ENCODE measurements around the gene CNFN. TPM values are rescaled to one million over a fixed set of nuclear protein-coding genes. Genes with fewer than 3 reads are reported as not detected.

CNFN gene
- total RNA-seq, 1 donor from 2014 or later, result 3.6 TPM

- DNase-seq (ENCODE audit: low read depth, low spot score), result no peak
- H3K27me3 Mint-ChIP-seq (ENCODE audit: low read depth), result peaks cover 3% of the 10 kb centered on the region
- H3K4me1 Mint-ChIP-seq, result peaks cover 33% of the 10 kb centered on the region
- TF ChIP-seq CTCF (conservative IDR thresholded peaks at IDR 0.05), result no peak
- H3K36me3 Mint-ChIP-seq (ENCODE audit: low read depth), result peaks cover 4% of the 10 kb centered on the region
- no peaks in the 10 kb centered on the region for H3K9me3 Mint-ChIP-seq
- peak overlapping the region; percentile 61 for H3K4me3 Mint-ChIP-seq
- no peak overlapping the region for H3K27ac Mint-ChIP-seq (ENCODE audit: unreplicated experiment)
Observed at GRCh38 chr19:42403586-42403985, 13.5 kb upstream of the CNFN start.

DNA sequence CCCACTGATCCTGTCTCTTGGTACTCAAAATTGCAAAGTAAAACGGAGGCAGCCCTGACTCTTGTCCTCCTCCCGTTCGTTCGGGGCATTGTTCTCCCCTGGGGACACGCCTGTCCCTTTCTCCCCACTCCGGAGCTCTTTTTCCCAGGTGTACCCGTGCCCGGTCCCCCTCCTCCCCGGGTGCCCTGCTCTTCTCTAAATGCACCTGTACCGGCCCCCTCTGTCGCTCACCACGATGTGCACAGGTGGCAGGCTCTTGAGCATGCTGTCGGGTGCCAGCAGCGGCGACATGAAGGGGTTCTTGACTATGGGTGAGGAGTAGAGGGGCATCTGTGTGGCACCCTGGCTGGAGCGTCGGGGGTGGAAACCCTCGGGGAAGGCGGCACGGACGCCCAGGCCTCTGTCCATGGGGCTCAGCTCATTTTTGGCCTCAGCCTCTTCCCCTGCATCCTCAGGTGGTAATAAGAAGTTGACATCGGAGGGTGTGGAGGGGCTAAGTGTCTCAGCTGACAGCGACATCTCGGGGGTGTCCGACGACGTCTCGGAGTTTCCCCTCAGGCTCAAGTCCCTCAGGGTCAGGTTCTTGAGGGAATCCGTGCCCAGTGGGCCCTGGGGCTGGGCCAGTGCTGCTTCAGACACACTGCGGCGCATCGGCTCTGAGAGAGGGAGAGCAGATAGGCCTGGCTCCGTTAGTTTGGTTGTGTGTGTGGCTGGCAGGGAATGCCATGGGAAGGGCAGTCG is 12.4 kb upstream of the CNFN start:
- peaks cover 33% of the 10 kb centered on the region for H3K4me1 Mint-ChIP-seq
- TF ChIP-seq CTCF (conservative IDR thresholded peaks at IDR 0.05), result no peak
- peaks cover 3% of the 10 kb centered on the region for H3K27me3 Mint-ChIP-seq (ENCODE audit: low read depth)
- peak overlapping the region; percentile 92 for H3K4me3 Mint-ChIP-seq
- no peaks in the 10 kb centered on the region for H3K9me3 Mint-ChIP-seq
- no peaks in the 10 kb centered on the region for H3K36me3 Mint-ChIP-seq (ENCODE audit: low read depth)
- no peak for DNase-seq (ENCODE audit: low read depth, low spot score)
- peak overlapping the region; percentile 67 for H3K27ac Mint-ChIP-seq (ENCODE audit: unreplicated experiment)

DNA sequence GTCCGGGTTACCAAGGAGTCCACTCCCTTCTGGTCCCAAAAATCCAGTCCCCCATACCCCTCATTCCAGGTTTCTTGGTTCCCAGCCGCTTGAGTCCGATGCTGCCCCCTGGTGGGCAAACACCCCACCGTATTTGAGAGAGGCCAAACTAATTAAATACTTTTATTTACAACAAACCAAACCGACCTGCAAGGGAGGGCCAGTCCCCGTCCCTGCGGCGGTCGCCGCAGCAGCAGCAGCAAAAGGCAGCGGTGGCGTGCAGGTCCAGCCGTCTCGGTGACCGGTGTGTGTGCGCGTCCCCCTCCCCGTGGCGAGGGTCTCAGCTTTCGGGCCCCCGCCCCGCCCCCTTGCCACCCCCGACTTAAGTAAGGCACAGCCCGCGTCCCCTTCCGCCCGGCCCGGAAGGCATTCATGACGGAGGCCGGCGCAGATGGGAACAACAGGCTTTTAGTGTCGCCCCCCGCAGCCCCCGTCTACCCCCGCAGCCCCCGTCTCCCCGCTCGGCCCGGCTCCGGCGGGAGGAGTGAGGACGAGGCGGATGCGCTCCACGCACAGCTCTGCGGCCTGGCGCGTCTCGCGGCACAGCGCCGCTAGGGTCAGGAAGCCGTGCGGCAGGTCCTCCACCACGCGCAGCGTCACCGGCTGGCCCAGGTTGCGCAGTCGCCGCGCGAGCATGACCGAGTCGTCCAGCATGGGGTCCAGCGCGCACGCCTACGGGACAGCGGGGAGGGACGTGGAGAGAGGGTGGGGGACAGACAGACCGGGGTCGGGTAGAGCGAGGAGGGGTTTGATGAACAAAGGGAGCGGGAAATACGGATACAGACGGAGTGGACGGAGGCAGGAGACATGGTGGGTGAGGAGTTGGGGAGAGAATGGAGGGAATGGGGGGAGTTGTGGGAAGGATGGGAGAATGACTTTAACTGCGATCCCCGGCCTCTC is 11.5 kb upstream of the CNFN start:
- peak; percentile 94 for DNase-seq (ENCODE audit: low read depth, low spot score)
- H3K9me3 Mint-ChIP-seq, result no peaks in the 10 kb centered on the region
- peak overlapping the region; percentile 92 for H3K4me3 Mint-ChIP-seq
- peak; percentile 96 for TF ChIP-seq CTCF (conservative IDR thresholded peaks at IDR 0.05)
- no peaks in the 10 kb centered on the region for H3K36me3 Mint-ChIP-seq (ENCODE audit: low read depth)
- peak overlapping the region; percentile 94 for H3K27ac Mint-ChIP-seq (ENCODE audit: unreplicated experiment)
- H3K4me1 Mint-ChIP-seq, result peaks cover 42% of the 10 kb centered on the region
- peaks cover 7% of the 10 kb centered on the region for H3K27me3 Mint-ChIP-seq (ENCODE audit: low read depth)

- peaks cover 50% of the 10 kb centered on the region for H3K4me1 Mint-ChIP-seq
- no peaks in the 10 kb centered on the region for H3K9me3 Mint-ChIP-seq
- no peak overlapping the region for H3K27ac Mint-ChIP-seq (ENCODE audit: unreplicated experiment)
- peak overlapping the region; percentile 92 for H3K4me3 Mint-ChIP-seq
- TF ChIP-seq CTCF (conservative IDR thresholded peaks at IDR 0.05), result no peak
- peaks cover 7% of the 10 kb centered on the region for H3K27me3 Mint-ChIP-seq (ENCODE audit: low read depth)
- no peak for DNase-seq (ENCODE audit: low read depth, low spot score)
- H3K36me3 Mint-ChIP-seq (ENCODE audit: low read depth), result no peaks in the 10 kb centered on the region
Observed at GRCh38 chr19:42400404-42400803, 10.3 kb upstream of the CNFN start.

- no peaks in the 10 kb centered on the region for H3K36me3 Mint-ChIP-seq (ENCODE audit: low read depth)
- DNase-seq (ENCODE audit: low read depth, low spot score), result no peak
- peaks cover 17% of the 10 kb centered on the region for H3K27me3 Mint-ChIP-seq (ENCODE audit: low read depth)
- peak overlapping the region; percentile 96 for H3K27ac Mint-ChIP-seq (ENCODE audit: unreplicated experiment)
- peaks cover 52% of the 10 kb centered on the region for H3K4me1 Mint-ChIP-seq
- H3K4me3 Mint-ChIP-seq, result peak overlapping the region; percentile 95
- H3K9me3 Mint-ChIP-seq, result no peaks in the 10 kb centered on the region
- no peak for TF ChIP-seq CTCF (conservative IDR thresholded peaks at IDR 0.05)
Observed at GRCh38 chr19:42397263-42398166, 7.4 kb upstream of the CNFN start.
